MG63 (cell line): ENCODE measurements around the gene SPARCL1. TPM values are rescaled to one million over a fixed set of nuclear protein-coding genes. Genes with fewer than 3 reads are reported as not detected.

Experiments used
- DNase-seq: peaks from one replicate; pipeline ENCODE4 v3.0.0-alpha.2; 2020
- H3K27me3 ChIP-seq: fragments of 250-450 bp; sonication (Bioruptor Pico); 2 replicates; pipeline ENCODE4 v1.5.1; 2020; ENCODE audit warnings: mild to moderate bottlenecking, moderate library complexity
- H3K36me3 ChIP-seq: fragments of 250-450 bp; sonication (Bioruptor Pico); 2 replicates; pipeline ENCODE4 v1.5.1; 2020; ENCODE audit warnings: mild to moderate bottlenecking, moderate library complexity
- H3K4me3 ChIP-seq: fragments of 250-450 bp; sonication (Bioruptor Pico); 2 replicates; pipeline ENCODE4 v1.5.1; 2020; ENCODE audit warnings: mild to moderate bottlenecking, moderate library complexity
- H3K9me3 ChIP-seq: fragments of 250-450 bp; sonication (Bioruptor Pico); 2 replicates; pipeline ENCODE4 v1.5.1; 2020; ENCODE audit warnings: mild to moderate bottlenecking, moderate library complexity
- total RNA-seq: library from RNA; depleted of rRNA; stranded (reverse); fragments of >200 nt; shearing (Covaris generic); gene quantifications from 2 replicates; pipeline ENCODE4 v1.2.3, GENCODE V29; 2014; ENCODE audit warnings: low replicate concordance

Gene SPARCL1
- total RNA-seq, 1 experiment from 2014 or later = not detected

GRCh38 chr4:87545052-87545451, 15.9 kb upstream of the SPARCL1 start:
- DNase-seq = no peak
- no peak overlapping the region for H3K4me3 ChIP-seq
- H3K27me3 ChIP-seq = no peaks in the 10 kb centered on the region

GRCh38 chr4:87543835-87544461, 14.8 kb upstream of the SPARCL1 start:
- Histone ChIP-seq H3K27me3 (no peaks in the 10 kb centered on the region), H3K9me3 (no peaks in the 10 kb centered on the region), H3K4me3 (no peak overlapping the region), H3K36me3 (no peaks in the 10 kb centered on the region)
- DNase-seq = peak; percentile 22

More at GRCh38 chr4:87545052-87545451, 15.9 kb upstream of the SPARCL1 start:
- H3K36me3 ChIP-seq = no peaks in the 10 kb centered on the region
- H3K9me3 ChIP-seq = no peaks in the 10 kb centered on the region

GRCh38 chr4:87542734-87543312, 13.6 kb upstream of the SPARCL1 start:
- DNase-seq = no peak
- Histone ChIP-seq H3K27me3 (no peaks in the 10 kb centered on the region), H3K4me3 (no peak overlapping the region), H3K9me3 (no peaks in the 10 kb centered on the region), H3K36me3 (no peaks in the 10 kb centered on the region)

GRCh38 chr4:87541956-87542709, 13.0 kb upstream of the SPARCL1 start:
- DNase-seq = no peak
- Histone ChIP-seq H3K36me3 (no peaks in the 10 kb centered on the region), H3K4me3 (no peak overlapping the region), H3K27me3 (no peaks in the 10 kb centered on the region), H3K9me3 (no peaks in the 10 kb centered on the region)

GRCh38 chr4:87541521-87541920, 12.3 kb upstream of the SPARCL1 start:
- H3K4me3 ChIP-seq = no peak overlapping the region
- H3K36me3 ChIP-seq = no peaks in the 10 kb centered on the region
- no peaks in the 10 kb centered on the region for H3K27me3 ChIP-seq
- no peaks in the 10 kb centered on the region for H3K9me3 ChIP-seq
- no peak for DNase-seq

GRCh38 chr4:87540146-87541058, 11.2 kb upstream of the SPARCL1 start:
- Histone ChIP-seq H3K36me3 (no peaks in the 10 kb centered on the region), H3K27me3 (no peaks in the 10 kb centered on the region), H3K9me3 (no peaks in the 10 kb centered on the region), H3K4me3 (no peak overlapping the region)
- DNase-seq = no peak

- H3K36me3 ChIP-seq = no peaks in the 10 kb centered on the region
- no peak for DNase-seq
- no peaks in the 10 kb centered on the region for H3K27me3 ChIP-seq
- H3K9me3 ChIP-seq = no peaks in the 10 kb centered on the region
- H3K4me3 ChIP-seq = no peak overlapping the region
Observed at GRCh38 chr4:87532907-87533306, 3.7 kb upstream of the SPARCL1 start.

GRCh38 chr4:87532109-87532508, 2.9 kb upstream of the SPARCL1 start:
- Histone ChIP-seq H3K36me3 (no peaks in the 10 kb centered on the region), H3K9me3 (no peaks in the 10 kb centered on the region), H3K27me3 (no peaks in the 10 kb centered on the region), H3K4me3 (no peak overlapping the region)
- no peak for DNase-seq

GRCh38 chr4:87531621-87532020, 2.4 kb upstream of the SPARCL1 start:
- no peak overlapping the region for H3K4me3 ChIP-seq
- H3K36me3 ChIP-seq = no peaks in the 10 kb centered on the region
- H3K9me3 ChIP-seq = no peaks in the 10 kb centered on the region
- H3K27me3 ChIP-seq = no peaks in the 10 kb centered on the region
- no peak for DNase-seq

GRCh38 chr4:87530868-87531267, 1.7 kb upstream of the SPARCL1 start:
- no peak overlapping the region for H3K4me3 ChIP-seq
- H3K9me3 ChIP-seq = no peaks in the 10 kb centered on the region
- no peak for DNase-seq

GRCh38 chr4:87530229-87530628, 1.1 kb upstream of the SPARCL1 start:
- Histone ChIP-seq H3K27me3 (no peaks in the 10 kb centered on the region), H3K4me3 (no peak overlapping the region), H3K9me3 (no peaks in the 10 kb centered on the region), H3K36me3 (no peaks in the 10 kb centered on the region)
- no peak for DNase-seq

More at GRCh38 chr4:87530868-87531267, 1.7 kb upstream of the SPARCL1 start:
- Histone ChIP-seq H3K27me3 (no peaks in the 10 kb centered on the region), H3K36me3 (no peaks in the 10 kb centered on the region)

- no peaks in the 10 kb centered on the region for H3K9me3 ChIP-seq
- H3K4me3 ChIP-seq = no peak overlapping the region
- H3K36me3 ChIP-seq = no peaks in the 10 kb centered on the region
- DNase-seq = no peak
- no peaks in the 10 kb centered on the region for H3K27me3 ChIP-seq
Observed at GRCh38 chr4:87527431-87528220, 1.6 kb downstream of the SPARCL1 start.

- H3K36me3 ChIP-seq = no peaks in the 10 kb centered on the region
- no peak for DNase-seq
- H3K27me3 ChIP-seq = no peaks in the 10 kb centered on the region
- no peaks in the 10 kb centered on the region for H3K9me3 ChIP-seq
- no peak overlapping the region for H3K4me3 ChIP-seq
Observed at GRCh38 chr4:87525636-87526295, 3.4 kb downstream of the SPARCL1 start.

GRCh38 chr4:87524456-87524855, 4.7 kb downstream of the SPARCL1 start:
- Histone ChIP-seq H3K36me3 (no peaks in the 10 kb centered on the region), H3K4me3 (no peak overlapping the region), H3K9me3 (no peaks in the 10 kb centered on the region), H3K27me3 (no peaks in the 10 kb centered on the region)
- DNase-seq = no peak

- no peak for DNase-seq
- H3K9me3 ChIP-seq = no peaks in the 10 kb centered on the region
- H3K4me3 ChIP-seq = no peak overlapping the region
- no peaks in the 10 kb centered on the region for H3K36me3 ChIP-seq
- no peaks in the 10 kb centered on the region for H3K27me3 ChIP-seq
Observed at GRCh38 chr4:87523307-87523706, 5.9 kb downstream of the SPARCL1 start.
